GM20431 (cell line): ENCODE results near the gene TMEM69.
"Not testable (repeated sequence)": the region's sequence is repeated elsewhere in the genome, so short reads cannot be mapped to it uniquely, and the experiment has no call there.

Experiments used
- in situ Hi-C: fragments of 300-500 bp; cut with MseI, MboI; formaldehyde crosslinking; loops from one replicate; pipeline ENCODE4 v1.15.0; 2020; ENCODE audit warnings: low sequenced_read_pairs; ENCODE audit not compliant: unreplicated experiment

Gene TMEM69

GRCh38 chr1:45676553-45676952 is 11.4 kb upstream of the TMEM69 start:
- in situ Hi-C loops, result not testable (repeated sequence)

GRCh38 chr1:45677751-45678245 is 10.2 kb upstream of the TMEM69 start:
- in situ Hi-C loops, result no loop called here

GRCh38 chr1:45678489-45678888 is 9.5 kb upstream of the TMEM69 start:
- in situ Hi-C loops, result no loop called here

GRCh38 chr1:45679123-45679522 is 8.9 kb upstream of the TMEM69 start:
- in situ Hi-C loops, result no loop called here

GRCh38 chr1:45682942-45683341 is 5.0 kb upstream of the TMEM69 start:
- in situ Hi-C loops, result no loop called here

- in situ Hi-C loops, result no loop called here
Measured at GRCh38 chr1:45684402-45684801, 3.6 kb upstream of the TMEM69 start.

- in situ Hi-C loops, result no loop called here
Measured at GRCh38 chr1:45685308-45686014, 2.5 kb upstream of the TMEM69 start.

GRCh38 chr1:45686015-45686287 is 2.0 kb upstream of the TMEM69 start:
- in situ Hi-C loops, result no loop called here

GRCh38 chr1:45686288-45687013 is 1.5 kb upstream of the TMEM69 start, which contains the start of gene GPBP1L1:
TSS of gene GPBP1L1 (minus strand) at chr1:45686533. CDS start at chr1:45659087, 27,446 bp downstream.
- in situ Hi-C loops, result no loop called here

GRCh38 chr1:45687014-45687753 is 797 bp upstream of the TMEM69 start:
- in situ Hi-C loops, result no loop called here

GRCh38 chr1:45693811-45694210 is 5.8 kb downstream of the TMEM69 start:
- in situ Hi-C loops, result not testable (repeated sequence)

GRCh38 chr1:45694823-45695222 is 6.8 kb downstream of the TMEM69 start:
- in situ Hi-C loops, result no loop called here

GRCh38 chr1:45704637-45705036 is 16.7 kb downstream of the TMEM69 start:
- in situ Hi-C loops, result no loop called here

GRCh38 chr1:45713711-45714110 is 25.7 kb downstream of the TMEM69 start:
- in situ Hi-C loops, result no loop called here

- in situ Hi-C loops, result no loop called here
Measured at GRCh38 chr1:45716700-45717099, 28.7 kb downstream of the TMEM69 start.

GRCh38 chr1:45717386-45717785 is 29.4 kb downstream of the TMEM69 start:
- in situ Hi-C loops, result not testable (repeated sequence)

GRCh38 chr1:45718289-45718688 is 30.3 kb downstream of the TMEM69 start:
- in situ Hi-C loops, result no loop called here

GRCh38 chr1:45721207-45721606 is 33.2 kb downstream of the TMEM69 start:
- in situ Hi-C loops, result no loop called here

GRCh38 chr1:45722809-45723208 is 34.8 kb downstream of the TMEM69 start:
- in situ Hi-C loops, result no loop called here

GRCh38 chr1:45723248-45723930 is 35.4 kb downstream of the TMEM69 start:
- in situ Hi-C loops, result no loop called here
